ENCODE data around the gene ACTA1. TPM values are rescaled to one million over a fixed set of nuclear protein-coding genes. Genes with fewer than 3 reads are reported as not detected.

Gene ACTA1
- polyA plus RNA-seq, 4 donors = 0.61 to 2.4 (median 1.5) TPM

Other genes starting within 250 kb of the ACTA1 start
- gene RAB4A, start 163.0 kb downstream of the ACTA1 start, polyA plus RNA-seq (ENCODE audit: insufficient read length in 4 of 4) = 10 to 100 TPM; 48.4 to 58.8 (median 57.9) TPM
- gene CCSAP, start 91.0 kb downstream of the ACTA1 start, polyA plus RNA-seq (ENCODE audit: insufficient read length in 4 of 4) = 10 to 100 TPM in 2 of 4 donors, 1 to 10 TPM in 2; 8.2 to 11.5 (median 9.9) TPM
- 10 to 100 TPM; 34.7 to 56.9 (median 47.3) TPM for gene NUP133, start 74.2 kb upstream of the ACTA1 start, polyA plus RNA-seq (ENCODE audit: insufficient read length in 4 of 4)
- 10 to 100 TPM; 19.1 to 22.1 (median 20.2) TPM for gene ABCB10, start 124.6 kb upstream of the ACTA1 start, polyA plus RNA-seq (ENCODE audit: insufficient read length in 4 of 4)
- gene TAF5L, start 192.0 kb upstream of the ACTA1 start, polyA plus RNA-seq (ENCODE audit: insufficient read length in 4 of 4) = 10 to 100 TPM; 15.1 to 21.3 (median 18.9) TPM
- gene URB2, start 192.2 kb upstream of the ACTA1 start, polyA plus RNA-seq (ENCODE audit: insufficient read length in 4 of 4) = 1 to 10 TPM; 7.2 to 8.5 (median 7.5) TPM